Upper lobe of left lung (tissue), 4 donors: ENCODE data around the gene SIRPD.

Source experiments
- CTCF ChIP-seq, 6 experiments: fragments of 450-650 bp in 4 of 6; fragments of 200-600 bp in 2 of 6; sonication (generic) in 2 of 6; IDR thresholded peaks; one replicate each; pipeline ENCODE4 v1.5.1; 2016 to 2019; ENCODE audit warnings: antibody characterized with exemption in 6 of 6
- EP300 ChIP-seq, 4 donors: sonication (generic); formaldehyde crosslinking; IDR thresholded peaks; one replicate each; pipeline ENCODE4 v1.5.1; 2017; ENCODE audit warnings: antibody characterized with exemption in 4 of 4, control low read depth in 2 of 4
- POLR2A ChIP-seq, 4 donors: fragments of 450-650 bp; IDR thresholded peaks; one replicate each; pipeline ENCODE4 v1.5.1; 2016 to 2017; ENCODE audit warnings: antibody characterized with exemption in 4 of 4, mild to moderate bottlenecking in 2 of 4
- POLR2AphosphoS5 ChIP-seq, 2 donors: sonication (generic); formaldehyde crosslinking; IDR thresholded peaks; one replicate each; pipeline ENCODE4 v1.5.1; 2017; ENCODE audit warnings: antibody characterized with exemption in 2 of 2

- TF ChIP-seq CTCF (IDR thresholded peaks at IDR 0.05) (no peak), EP300 (IDR thresholded peaks at IDR 0.05) (no peak), POLR2A (IDR thresholded peaks at IDR 0.05) (no peak), POLR2AphosphoS5 (IDR thresholded peaks at IDR 0.05) (no peak)
Measured at GRCh38 chr20:1567392-1568162, 10.1 kb upstream of the SIRPD start.
